Keratinocyte (primary cell): Measurements from ENCODE around the gene CXCR6.

Experiments used
- EZH2 ChIP-seq: IDR thresholded peaks from one replicate; pipeline ENCODE4 v1.6.1; 2012; ENCODE audit warnings: inconsistent platforms, mild to moderate bottlenecking, low read length, moderate library complexity
- TF ChIP-seq, protein P1 (sequence below), 3 experiments: IDR thresholded peaks in 1 of 3; conservative IDR thresholded peaks in 1 of 3; optimal IDR thresholded peaks in 1 of 3; 2 replicates in 2 of 3; 3 replicates in 1 of 3; pipeline versions ENCODE3 to v1.5.1; 2011; ENCODE audit warnings: low read length in 3 of 3, mild to moderate bottlenecking in 3 of 3, moderate library complexity in 2 of 3, control low read depth in 1 of 3, inconsistent platforms in 1 of 3; ENCODE audit not compliant: insufficient read depth in 2 of 3; ENCODE audit errors: extremely low read depth in 1 of 3

DNA sequence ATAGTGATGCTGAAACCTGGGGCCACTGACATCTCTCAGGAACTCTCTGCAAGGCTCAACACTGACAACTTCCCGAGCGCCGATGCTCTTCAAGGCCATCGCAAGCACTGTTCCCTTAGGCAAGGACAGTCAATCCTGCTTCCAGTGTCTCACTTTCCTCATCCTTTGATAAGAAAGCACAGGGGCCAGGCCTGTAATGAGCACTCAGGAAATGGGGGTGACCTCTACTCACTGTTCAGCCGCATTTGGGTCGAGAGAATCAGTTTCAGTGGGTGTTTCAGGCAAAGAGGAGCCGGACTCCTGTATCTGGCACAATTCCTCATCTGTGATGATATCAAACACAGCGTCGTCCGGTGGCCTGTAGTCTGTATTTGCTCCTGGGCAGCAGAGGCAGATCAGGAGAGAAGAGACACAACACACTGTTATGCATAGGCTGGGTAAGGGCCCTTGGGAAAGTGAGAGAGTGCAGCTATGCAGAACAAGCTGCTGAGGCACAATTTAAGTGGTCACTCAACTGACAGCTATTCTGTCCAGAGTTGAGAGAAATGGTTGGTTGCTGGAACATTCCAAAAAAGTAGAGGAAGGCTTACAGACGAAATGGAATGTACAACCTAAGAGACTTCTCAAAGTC is 11.9 kb downstream of the CXCR6 start:
- TF ChIP-seq, protein P1, sequence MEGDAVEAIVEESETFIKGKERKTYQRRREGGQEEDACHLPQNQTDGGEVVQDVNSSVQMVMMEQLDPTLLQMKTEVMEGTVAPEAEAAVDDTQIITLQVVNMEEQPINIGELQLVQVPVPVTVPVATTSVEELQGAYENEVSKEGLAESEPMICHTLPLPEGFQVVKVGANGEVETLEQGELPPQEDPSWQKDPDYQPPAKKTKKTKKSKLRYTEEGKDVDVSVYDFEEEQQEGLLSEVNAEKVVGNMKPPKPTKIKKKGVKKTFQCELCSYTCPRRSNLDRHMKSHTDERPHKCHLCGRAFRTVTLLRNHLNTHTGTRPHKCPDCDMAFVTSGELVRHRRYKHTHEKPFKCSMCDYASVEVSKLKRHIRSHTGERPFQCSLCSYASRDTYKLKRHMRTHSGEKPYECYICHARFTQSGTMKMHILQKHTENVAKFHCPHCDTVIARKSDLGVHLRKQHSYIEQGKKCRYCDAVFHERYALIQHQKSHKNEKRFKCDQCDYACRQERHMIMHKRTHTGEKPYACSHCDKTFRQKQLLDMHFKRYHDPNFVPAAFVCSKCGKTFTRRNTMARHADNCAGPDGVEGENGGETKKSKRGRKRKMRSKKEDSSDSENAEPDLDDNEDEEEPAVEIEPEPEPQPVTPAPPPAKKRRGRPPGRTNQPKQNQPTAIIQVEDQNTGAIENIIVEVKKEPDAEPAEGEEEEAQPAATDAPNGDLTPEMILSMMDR (optimal IDR thresholded peaks at IDR 0.05 in 1 of 3, IDR thresholded peaks at IDR 0.05 in 1 of 3, conservative IDR thresholded peaks at IDR 0.05 in 1 of 3; ENCODE audit: extremely low read depth in 1 of 3, insufficient read depth in 2 of 3, low read length in 3 of 3) = no peak
- no peak for TF ChIP-seq EZH2
